Tibial nerve (tissue), 4 donors: ENCODE measurements around the gene APCDD1. TPM values are rescaled to one million over a fixed set of nuclear protein-coding genes. Genes with fewer than 3 reads are reported as not detected.
"Not testable (repeated sequence)": the region's sequence is repeated elsewhere in the genome, so short reads cannot be mapped to it uniquely, and the experiment has no call there.

Experiments
- DNase-seq, 2 donors: peaks; one replicate each; pipeline ENCODE4 v3.0.0-alpha.2; 2019; ENCODE audit warnings: low spot score in 2 of 2
- H3K27ac ChIP-seq, 4 donors: fragments of 200-600 bp; sonication (generic) in 3 of 4; one replicate each; pipeline ENCODE4 v1.5.1; 2017 to 2019; ENCODE audit warnings: mild to moderate bottlenecking in 1 of 4
- H3K27me3 ChIP-seq, 2 donors: fragments of 200-600 bp; sonication (generic) in 1 of 2; one replicate each; pipeline versions ENCODE4 v1.5.1 to v1.6.0; 2017 to 2019
- H3K36me3 ChIP-seq, 3 donors: fragments of 200-600 bp; sonication (generic); one replicate each; pipeline ENCODE4 v1.5.1; 2018 to 2019
- H3K4me1 ChIP-seq, 4 donors: fragments of 200-600 bp; sonication (generic) in 3 of 4; one replicate each; pipeline ENCODE4 v1.5.1; 2017 to 2019
- H3K4me3 ChIP-seq, 4 donors: fragments of 200-600 bp; sonication (generic) in 3 of 4; one replicate each; pipeline ENCODE4 v1.5.1; 2017 to 2019; ENCODE audit warnings: mild to moderate bottlenecking in 1 of 4, moderate library complexity in 1 of 4
- H3K9me3 ChIP-seq, 4 donors: fragments of 200-600 bp; sonication (generic) in 3 of 4; one replicate each; pipeline ENCODE4 v1.5.1; 2017 to 2019
- EP300 ChIP-seq, 2 donors: sonication (generic); formaldehyde crosslinking; IDR thresholded peaks; one replicate each; pipeline ENCODE4 v1.6.1; 2017; ENCODE audit warnings: antibody characterized with exemption in 2 of 2, mild to moderate bottlenecking in 1 of 2
- POLR2A ChIP-seq, 2 donors: fragments of 450-650 bp; IDR thresholded peaks; one replicate each; pipeline ENCODE4 v1.6.1; 2017; ENCODE audit warnings: antibody characterized with exemption in 2 of 2, mild to moderate bottlenecking in 2 of 2, moderate library complexity in 2 of 2
- WGBS, 2 donors: methylation state at CpG; one replicate each; pipeline ENCODE4 v1.1.5; 2018; 5-methylcytosine and 5-hydroxymethylcytosine counted together
- total RNA-seq, 4 donors: library from RNA; depleted of rRNA; stranded (reverse); fragments of >200 nt; gene quantifications; one replicate each; pipeline ENCODE4 v1.1.0, GENCODE V29; 2016
- TF ChIP-seq, protein P1 (sequence below), 5 experiments: fragments of 200-600 bp in 3 of 5; fragments of 450-650 bp in 2 of 5; sonication (generic) in 3 of 5; IDR thresholded peaks; one replicate each; pipeline ENCODE4 v1.5.1; 2016 to 2019; ENCODE audit warnings: antibody characterized with exemption in 5 of 5, mild to moderate bottlenecking in 3 of 5, moderate library complexity in 2 of 5

Gene APCDD1
- total RNA-seq, 4 donors from 2014 or later, result 46.2 to 154 (median 101) TPM

DNA sequence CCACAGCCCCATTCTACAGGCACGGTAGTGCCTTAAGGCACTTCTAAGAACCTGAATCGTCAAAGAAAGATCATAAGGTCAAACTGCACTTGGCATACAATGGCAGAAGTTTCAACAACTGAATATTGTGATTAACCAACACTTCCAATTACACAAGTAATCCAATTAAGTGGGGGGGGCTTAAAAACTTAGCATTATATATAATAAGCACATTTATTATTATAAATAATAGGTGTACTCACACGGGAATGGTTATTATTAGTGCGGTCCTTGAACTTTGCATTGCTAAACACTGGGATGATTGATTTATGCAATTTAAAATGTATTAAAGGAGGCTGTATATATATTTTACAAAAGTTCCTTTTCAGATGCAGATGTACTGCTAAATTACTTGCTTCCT lies 7.6 kb downstream of the APCDD1 start:
- TF ChIP-seq POLR2A (IDR thresholded peaks at IDR 0.05) (no peak), EP300 (IDR thresholded peaks at IDR 0.05) (no peak)
- TF ChIP-seq, protein P1, sequence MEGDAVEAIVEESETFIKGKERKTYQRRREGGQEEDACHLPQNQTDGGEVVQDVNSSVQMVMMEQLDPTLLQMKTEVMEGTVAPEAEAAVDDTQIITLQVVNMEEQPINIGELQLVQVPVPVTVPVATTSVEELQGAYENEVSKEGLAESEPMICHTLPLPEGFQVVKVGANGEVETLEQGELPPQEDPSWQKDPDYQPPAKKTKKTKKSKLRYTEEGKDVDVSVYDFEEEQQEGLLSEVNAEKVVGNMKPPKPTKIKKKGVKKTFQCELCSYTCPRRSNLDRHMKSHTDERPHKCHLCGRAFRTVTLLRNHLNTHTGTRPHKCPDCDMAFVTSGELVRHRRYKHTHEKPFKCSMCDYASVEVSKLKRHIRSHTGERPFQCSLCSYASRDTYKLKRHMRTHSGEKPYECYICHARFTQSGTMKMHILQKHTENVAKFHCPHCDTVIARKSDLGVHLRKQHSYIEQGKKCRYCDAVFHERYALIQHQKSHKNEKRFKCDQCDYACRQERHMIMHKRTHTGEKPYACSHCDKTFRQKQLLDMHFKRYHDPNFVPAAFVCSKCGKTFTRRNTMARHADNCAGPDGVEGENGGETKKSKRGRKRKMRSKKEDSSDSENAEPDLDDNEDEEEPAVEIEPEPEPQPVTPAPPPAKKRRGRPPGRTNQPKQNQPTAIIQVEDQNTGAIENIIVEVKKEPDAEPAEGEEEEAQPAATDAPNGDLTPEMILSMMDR (IDR thresholded peaks at IDR 0.05), result no peak
- Histone ChIP-seq H3K9me3 (no peaks in the 10 kb centered on the region), H3K4me3 (no peak overlapping the region), H3K27ac (no peak overlapping the region), H3K36me3 (no peaks in the 10 kb centered on the region), H3K4me1 (peaks cover 0 to 36% (median 7%) of the 10 kb centered on the region in 4 donors), H3K27me3 (no peaks in the 10 kb centered on the region)
- no peak for DNase-seq
- WGBS, 2 donors, result 72 to 73% methylated on average over 4 of the region's 4 CpGs

DNA sequence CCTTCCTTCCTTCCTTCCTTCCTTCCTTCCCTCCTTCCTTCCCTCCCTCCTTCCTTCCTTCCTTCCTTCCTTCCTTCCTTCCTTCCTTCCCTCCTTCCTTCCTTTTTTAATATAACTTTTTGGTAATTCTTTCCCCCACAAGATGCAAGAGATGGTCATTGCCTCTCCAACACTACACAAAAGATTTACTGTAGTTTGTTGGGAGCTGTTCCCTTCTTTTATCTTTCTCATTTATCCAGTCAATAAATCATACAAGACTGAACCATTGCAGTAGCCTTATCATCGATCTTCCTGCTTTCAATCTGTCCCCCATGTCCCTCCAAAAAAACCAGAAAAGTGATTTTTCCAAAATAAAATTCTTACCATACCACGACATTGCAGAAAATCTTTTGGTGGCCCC lies 8.2 kb downstream of the APCDD1 start:
- H3K4me1 ChIP-seq, result peaks cover 0 to 35% (median 5%) of the 10 kb centered on the region in 4 donors
- H3K27me3 ChIP-seq, result no peaks in the 10 kb centered on the region
- WGBS, 2 donors, result 83 to 89% methylated on average over 2 of the region's 2 CpGs
- no peaks in the 10 kb centered on the region for H3K9me3 ChIP-seq
- no peak for DNase-seq
- no peak for TF ChIP-seq EP300 (IDR thresholded peaks at IDR 0.05)
- TF ChIP-seq, protein P1 (IDR thresholded peaks at IDR 0.05), result no peak
- TF ChIP-seq POLR2A (IDR thresholded peaks at IDR 0.05), result no peak
- H3K36me3 ChIP-seq, result peaks cover 0 to 1% (median 0%) of the 10 kb centered on the region in 3 donors
- H3K4me3 ChIP-seq, result no peak overlapping the region
- no peak overlapping the region for H3K27ac ChIP-seq

DNA sequence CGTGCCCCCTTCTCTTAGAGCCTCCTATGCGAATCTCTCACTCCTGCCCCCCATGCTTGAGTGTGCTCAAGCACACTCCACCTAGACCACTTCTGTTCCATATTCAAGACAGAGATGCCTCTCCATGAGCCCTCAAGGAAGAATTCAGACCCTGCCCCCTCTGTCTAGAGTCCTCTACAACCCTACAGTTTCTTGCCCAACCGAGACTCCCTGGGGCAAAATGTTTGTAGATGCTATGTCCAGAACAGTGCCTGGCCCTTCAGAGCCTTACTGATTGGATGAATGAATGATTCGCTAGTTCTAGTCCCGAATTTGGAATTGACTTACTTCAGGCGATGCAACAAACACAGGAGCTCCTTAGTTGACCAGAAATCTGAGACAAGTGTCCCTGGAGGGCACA lies 8.7 kb downstream of the APCDD1 start:
- Histone ChIP-seq H3K27ac (no peak overlapping the region), H3K36me3 (peaks cover 0 to 6% (median 0%) of the 10 kb centered on the region in 3 donors), H3K4me1 (peaks cover 0 to 30% (median 1%) of the 10 kb centered on the region in 4 donors), H3K4me3 (no peak overlapping the region), H3K9me3 (no peaks in the 10 kb centered on the region), H3K27me3 (no peaks in the 10 kb centered on the region)
- DNase-seq, result no peak
- TF ChIP-seq, protein P1 (IDR thresholded peaks at IDR 0.05), result no peak
- TF ChIP-seq POLR2A (IDR thresholded peaks at IDR 0.05) (no peak), EP300 (IDR thresholded peaks at IDR 0.05) (no peak)
- 93 to 96% methylated on average over 6 of the region's 6 CpGs for WGBS, 2 donors

DNA sequence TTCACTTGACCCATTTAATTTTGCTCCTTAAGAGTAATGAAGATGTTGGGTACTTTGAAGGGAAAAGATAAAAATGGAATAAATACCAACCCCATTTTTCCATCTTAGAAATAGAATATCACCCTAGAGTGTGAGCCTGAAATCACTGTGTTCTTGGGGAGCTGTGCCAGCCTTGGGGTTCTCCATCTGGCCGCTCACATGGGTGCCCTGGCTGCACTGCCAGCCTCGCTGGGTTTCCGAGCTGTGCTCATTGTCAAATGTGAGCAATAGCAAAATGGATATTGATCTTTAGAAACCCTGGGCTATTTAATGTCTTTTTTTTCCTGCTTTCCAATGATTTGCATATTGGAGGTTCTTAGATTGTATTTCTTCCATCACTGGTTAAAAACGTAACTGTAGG lies 9.3 kb downstream of the APCDD1 start:
- 81 to 90% methylated on average over 4 of the region's 4 CpGs for WGBS, 2 donors
- no peak for DNase-seq
- Histone ChIP-seq H3K27me3 (no peaks in the 10 kb centered on the region), H3K9me3 (no peaks in the 10 kb centered on the region), H3K27ac (no peak overlapping the region), H3K4me3 (no peak overlapping the region), H3K36me3 (peaks cover 0 to 13% (median 0%) of the 10 kb centered on the region in 3 donors), H3K4me1 (peaks cover 0 to 26% (median 0%) of the 10 kb centered on the region in 4 donors)
- TF ChIP-seq, protein P1 (IDR thresholded peaks at IDR 0.05), result no peak
- TF ChIP-seq POLR2A (IDR thresholded peaks at IDR 0.05), result no peak
- no peak for TF ChIP-seq EP300 (IDR thresholded peaks at IDR 0.05)

DNA sequence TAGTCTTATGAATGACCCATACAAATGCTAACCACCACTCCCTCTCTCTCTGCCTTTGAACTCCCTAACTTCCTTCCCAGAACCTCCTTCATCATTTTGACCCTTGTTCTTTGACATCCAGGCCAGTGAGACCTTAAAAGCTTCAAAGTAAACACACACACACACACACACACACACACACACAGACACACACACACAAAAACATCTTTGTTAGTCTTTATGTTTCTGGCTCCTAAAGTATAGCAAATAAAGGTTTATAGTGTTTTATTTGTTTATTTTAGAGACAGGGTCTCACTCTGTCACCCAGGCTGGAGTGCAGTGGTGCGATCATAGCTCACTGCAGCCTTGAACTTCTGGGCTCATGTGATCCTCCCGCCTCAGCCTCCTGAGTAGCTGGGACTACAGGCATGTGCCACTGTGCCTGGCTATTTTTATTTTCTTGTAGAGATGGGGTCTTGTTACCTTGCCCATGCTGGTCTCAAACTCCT lies 9.8 kb downstream of the APCDD1 start:
- H3K4me1 ChIP-seq, result peaks cover 0 to 22% (median 0%) of the 10 kb centered on the region in 4 donors
- H3K27ac ChIP-seq, H3K9me3 ChIP-seq, DNase-seq, H3K27me3 ChIP-seq, H3K4me3 ChIP-seq: not testable (repeated sequence)
- 90 to 100% methylated on average over 2 of the region's 2 CpGs for WGBS, 2 donors
- peaks cover 0 to 16% (median 0%) of the 10 kb centered on the region in 3 donors for H3K36me3 ChIP-seq
